ENCODE data around the gene MUL1. TPM values are rescaled to one million over a fixed set of nuclear protein-coding genes. Genes with fewer than 3 reads are reported as not detected.
"Not testable (repeated sequence)": the region's sequence is repeated elsewhere in the genome, so short reads cannot be mapped to it uniquely, and the experiment has no call there.

Gene MUL1
- polyA plus RNA-seq, 2 of the 4 experiments (the other 2 are of a cell fraction) = 20.0 to 24.5 TPM

DNA sequence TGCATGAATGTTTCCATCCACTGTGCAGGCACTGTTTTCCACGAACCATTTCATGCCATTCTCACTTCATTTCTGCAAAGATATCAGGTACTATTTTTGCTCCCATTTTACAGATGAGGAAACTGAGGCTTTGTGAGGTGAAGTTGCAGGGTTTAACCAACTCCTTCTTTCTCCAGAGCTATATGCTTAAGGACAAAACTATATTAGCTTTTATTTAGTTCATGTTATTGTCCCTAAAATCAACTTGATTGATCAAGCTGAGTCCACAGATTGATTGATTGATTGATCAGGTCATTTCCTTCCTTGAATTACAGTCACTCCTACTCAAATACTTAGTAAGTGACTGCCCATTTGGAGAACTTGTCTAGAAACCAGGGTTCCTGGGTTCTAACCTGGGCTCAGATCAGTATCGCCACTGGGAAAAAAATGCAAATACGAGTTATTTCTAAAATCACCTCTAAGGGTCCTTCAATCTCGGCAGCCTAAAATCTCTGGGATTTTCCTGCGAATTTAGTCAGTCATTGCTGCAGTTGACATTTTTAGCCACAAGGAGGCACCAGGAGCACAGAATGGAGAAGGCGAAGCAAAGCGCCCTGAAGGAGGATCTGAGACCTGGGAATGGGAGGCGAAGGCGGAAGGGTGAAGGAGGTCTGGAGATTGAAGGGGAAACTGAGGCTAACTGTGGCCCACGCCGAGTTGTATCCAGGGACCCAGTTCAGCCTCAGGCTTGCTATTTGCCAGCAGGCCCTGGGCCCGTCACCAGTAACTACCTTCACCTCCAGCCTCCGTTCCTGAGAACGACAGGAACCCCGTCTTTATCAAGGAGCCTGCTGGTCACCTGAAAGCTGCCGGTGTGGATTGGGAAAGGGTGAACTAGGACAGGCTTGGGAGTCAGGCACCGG is 14.3 kb upstream of the MUL1 start (continued):
- no peak for TF ChIP-seq BHLHE40 (IDR thresholded peaks at IDR 0.05; ENCODE audit: low read depth, low read length)

DNA sequence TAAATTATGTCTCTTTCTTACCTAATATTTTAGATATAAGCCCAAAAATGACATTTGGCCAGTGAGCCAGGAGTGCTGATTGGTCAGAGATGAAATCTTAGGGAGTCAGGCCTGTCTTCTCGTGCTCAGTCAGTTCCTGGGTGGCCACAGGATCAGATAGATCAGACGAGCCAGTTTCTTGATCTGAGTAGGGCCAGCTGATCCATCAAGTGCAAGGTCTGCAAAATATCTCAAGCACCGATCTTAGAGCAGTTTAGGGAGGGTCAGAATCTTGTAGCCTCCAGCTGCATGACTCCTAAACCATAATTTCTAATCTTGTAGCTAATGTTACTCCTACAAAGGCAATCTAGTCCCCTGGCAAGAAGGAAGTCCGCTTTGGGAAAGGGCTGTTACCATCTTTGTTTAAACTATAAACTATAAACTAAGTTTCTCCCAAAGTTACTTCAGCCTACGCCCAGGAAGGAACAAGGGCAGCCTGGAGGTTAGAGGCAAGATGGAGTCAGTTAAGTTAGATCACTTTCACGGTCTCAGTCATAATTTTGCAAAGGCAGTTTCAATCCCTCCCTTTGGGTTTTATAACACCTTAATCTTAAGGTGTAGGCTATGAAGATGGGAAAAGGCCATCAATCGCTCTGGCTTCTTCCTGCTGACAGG is 11.8 kb upstream of the MUL1 start:
- WGBS (ENCODE audit: missing lambda C conversion rate) = 67% methylated on average over 7 of the region's 7 CpGs
- ATAC-seq; H3K4me2 ChIP-seq; POLR2A ChIA-PET; H3K9me3 ChIP-seq; DNase-seq (ENCODE audit: low read depth in 1 of 2, low spot score in 1 of 2); H3K4me3 ChIP-seq; H3K4me1 ChIP-seq; FAIRE-seq; H3K27ac ChIP-seq: not testable (repeated sequence)
- CTCF ChIA-PET = interaction anchor here (8.8 kb wide), 1 partner anchor 113 kb away, joined by 90 read pairs; the partner anchor contains the start of gene PINK1

DNA sequence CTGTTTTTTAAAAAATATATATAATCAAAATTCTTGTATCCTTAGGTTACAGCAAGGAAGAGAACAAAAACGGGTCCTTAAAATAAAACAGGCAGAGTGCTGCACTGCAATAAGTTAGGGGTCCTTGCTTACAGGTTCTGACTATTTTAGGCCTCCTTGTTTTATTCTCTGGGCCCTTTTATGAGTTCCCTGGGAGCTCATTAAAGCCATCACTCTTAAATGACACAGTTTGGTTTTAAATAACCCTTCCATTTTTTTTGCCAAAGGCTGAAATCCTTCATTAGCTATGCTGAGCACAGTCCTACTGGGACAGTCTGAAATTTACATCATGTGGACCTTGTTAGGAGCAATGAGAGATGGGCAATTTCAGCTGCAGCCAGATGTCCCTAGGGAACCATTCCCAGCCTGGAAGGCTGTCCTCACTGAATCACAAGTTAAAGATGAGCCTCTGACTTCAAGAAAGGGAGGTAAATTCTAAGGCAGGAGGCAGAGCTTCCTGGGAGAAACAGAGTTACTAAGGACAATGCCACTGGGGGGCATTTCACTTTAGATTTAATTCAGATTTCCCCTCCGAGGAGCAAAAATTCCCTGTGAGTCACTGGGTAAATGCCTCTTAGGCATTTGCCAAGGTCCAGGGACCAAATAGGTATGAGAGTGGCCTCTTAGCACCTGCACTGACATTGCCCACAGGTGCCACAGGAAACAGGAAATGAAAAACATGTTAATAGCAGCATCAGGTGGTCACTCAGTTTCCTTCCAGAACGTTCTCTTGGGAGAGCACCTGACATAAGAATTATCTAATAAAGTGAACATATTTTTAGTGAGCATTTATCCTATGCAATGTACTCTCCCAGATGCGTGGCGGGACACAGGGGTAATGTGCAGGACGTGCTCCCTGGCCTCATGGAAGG is 3.8 kb upstream of the MUL1 start:
- Histone ChIP-seq H3K4me2 (no peak overlapping the region), H3K4me3 (no peak overlapping the region), H3K27ac (no peak overlapping the region), H3K4me1 (peaks cover 3% of the 10 kb centered on the region; the same call in 2 of the 3 replicates), H3K9me3 (no peaks in the 10 kb centered on the region)
- ChIA-PET CTCF (interaction anchor here (0.7 to 1.5 kb wide), 4 partner anchors 10 to 299 kb away, joined by 3 to 7 read pairs (median 3); partner anchors contain the start of gene PINK1), POLR2A (no interaction called here)
- DNase-seq (ENCODE audit: low read depth in 1 of 2, low spot score in 1 of 2) (no peak), FAIRE-seq (no peak), ATAC-seq (no peak)
- no peak for TF ChIP-seq ZSCAN20 (CRISPR knock-in tag; IDR thresholded peaks at IDR 0.05)
- TF ChIP-seq EHMT2 (IDR thresholded peaks at IDR 0.05; ENCODE audit: low read depth) = no peak
- TF ChIP-seq RAD21 (conservative IDR thresholded peaks at IDR 0.05 in 1 of 2, IDR thresholded peaks at IDR 0.05 in 1 of 2) = no peak
- TF ChIP-seq, protein P1, sequence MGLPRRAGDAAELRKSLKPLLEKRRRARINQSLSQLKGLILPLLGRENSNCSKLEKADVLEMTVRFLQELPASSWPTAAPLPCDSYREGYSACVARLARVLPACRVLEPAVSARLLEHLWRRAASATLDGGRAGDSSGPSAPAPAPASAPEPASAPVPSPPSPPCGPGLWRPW (IDR thresholded peaks at IDR 0.05) = no peak
- TF ChIP-seq, protein P2, sequence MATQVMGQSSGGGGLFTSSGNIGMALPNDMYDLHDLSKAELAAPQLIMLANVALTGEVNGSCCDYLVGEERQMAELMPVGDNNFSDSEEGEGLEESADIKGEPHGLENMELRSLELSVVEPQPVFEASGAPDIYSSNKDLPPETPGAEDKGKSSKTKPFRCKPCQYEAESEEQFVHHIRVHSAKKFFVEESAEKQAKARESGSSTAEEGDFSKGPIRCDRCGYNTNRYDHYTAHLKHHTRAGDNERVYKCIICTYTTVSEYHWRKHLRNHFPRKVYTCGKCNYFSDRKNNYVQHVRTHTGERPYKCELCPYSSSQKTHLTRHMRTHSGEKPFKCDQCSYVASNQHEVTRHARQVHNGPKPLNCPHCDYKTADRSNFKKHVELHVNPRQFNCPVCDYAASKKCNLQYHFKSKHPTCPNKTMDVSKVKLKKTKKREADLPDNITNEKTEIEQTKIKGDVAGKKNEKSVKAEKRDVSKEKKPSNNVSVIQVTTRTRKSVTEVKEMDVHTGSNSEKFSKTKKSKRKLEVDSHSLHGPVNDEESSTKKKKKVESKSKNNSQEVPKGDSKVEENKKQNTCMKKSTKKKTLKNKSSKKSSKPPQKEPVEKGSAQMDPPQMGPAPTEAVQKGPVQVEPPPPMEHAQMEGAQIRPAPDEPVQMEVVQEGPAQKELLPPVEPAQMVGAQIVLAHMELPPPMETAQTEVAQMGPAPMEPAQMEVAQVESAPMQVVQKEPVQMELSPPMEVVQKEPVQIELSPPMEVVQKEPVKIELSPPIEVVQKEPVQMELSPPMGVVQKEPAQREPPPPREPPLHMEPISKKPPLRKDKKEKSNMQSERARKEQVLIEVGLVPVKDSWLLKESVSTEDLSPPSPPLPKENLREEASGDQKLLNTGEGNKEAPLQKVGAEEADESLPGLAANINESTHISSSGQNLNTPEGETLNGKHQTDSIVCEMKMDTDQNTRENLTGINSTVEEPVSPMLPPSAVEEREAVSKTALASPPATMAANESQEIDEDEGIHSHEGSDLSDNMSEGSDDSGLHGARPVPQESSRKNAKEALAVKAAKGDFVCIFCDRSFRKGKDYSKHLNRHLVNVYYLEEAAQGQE (IDR thresholded peaks at IDR 0.05) = no peak
- TF ChIP-seq, protein P3, sequence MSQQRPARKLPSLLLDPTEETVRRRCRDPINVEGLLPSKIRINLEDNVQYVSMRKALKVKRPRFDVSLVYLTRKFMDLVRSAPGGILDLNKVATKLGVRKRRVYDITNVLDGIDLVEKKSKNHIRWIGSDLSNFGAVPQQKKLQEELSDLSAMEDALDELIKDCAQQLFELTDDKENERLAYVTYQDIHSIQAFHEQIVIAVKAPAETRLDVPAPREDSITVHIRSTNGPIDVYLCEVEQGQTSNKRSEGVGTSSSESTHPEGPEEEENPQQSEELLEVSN (IDR thresholded peaks at IDR 0.05; ENCODE audit: borderline replicate concordance, low read depth) = no peak
- no peak for TF ChIP-seq EHF (CRISPR knock-in tag; IDR thresholded peaks at IDR 0.05)
- TF ChIP-seq ZNF302 (CRISPR knock-in tag; IDR thresholded peaks at IDR 0.05) = no peak
- TF ChIP-seq, protein P4, sequence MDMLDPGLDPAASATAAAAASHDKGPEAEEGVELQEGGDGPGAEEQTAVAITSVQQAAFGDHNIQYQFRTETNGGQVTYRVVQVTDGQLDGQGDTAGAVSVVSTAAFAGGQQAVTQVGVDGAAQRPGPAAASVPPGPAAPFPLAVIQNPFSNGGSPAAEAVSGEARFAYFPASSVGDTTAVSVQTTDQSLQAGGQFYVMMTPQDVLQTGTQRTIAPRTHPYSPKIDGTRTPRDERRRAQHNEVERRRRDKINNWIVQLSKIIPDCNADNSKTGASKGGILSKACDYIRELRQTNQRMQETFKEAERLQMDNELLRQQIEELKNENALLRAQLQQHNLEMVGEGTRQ (IDR thresholded peaks at IDR 0.05) = no peak
- TF ChIP-seq ZC3H11A (IDR thresholded peaks at IDR 0.05) = no peak
- TF ChIP-seq FOXS1 (CRISPR knock-in tag; IDR thresholded peaks at IDR 0.05) = no peak
- TF ChIP-seq RNF2 (IDR thresholded peaks at IDR 0.05; ENCODE audit: borderline replicate concordance, low read depth) = no peak
- no peak for TF ChIP-seq NPAS2 (CRISPR knock-in tag; IDR thresholded peaks at IDR 0.05; ENCODE audit: borderline replicate concordance)
- no peak for TF ChIP-seq CHD2 (IDR thresholded peaks at IDR 0.05; ENCODE audit: low read length, partially characterized antibody)
- TF ChIP-seq MAZ (IDR thresholded peaks at IDR 0.05; ENCODE audit: borderline replicate concordance, low read depth, low read length) = no peak
- no peak for TF ChIP-seq SREBF2 (IDR thresholded peaks at IDR 0.05)
- no peak for TF ChIP-seq SMC3 (IDR thresholded peaks at IDR 0.05)
- WGBS (ENCODE audit: missing lambda C conversion rate) = 45% methylated on average over 6 of the region's 6 CpGs

Data from A549 (cell line).